ENCODE measurements around the gene PI4KA.
"Not testable (repeated sequence)": the region's sequence is repeated elsewhere in the genome, so short reads cannot be mapped to it uniquely, and the experiment has no call there.

Gene PI4KA

GRCh38 chr22:20697481-20698113, 161.0 kb downstream of the PI4KA start:
- not testable (repeated sequence) for H3K27me3 ChIP-seq (ENCODE audit: control insufficient read depth, insufficient read depth, low read length); H3K27ac ChIP-seq (ENCODE audit: low read depth, low read length); H3K4me3 ChIP-seq (ENCODE audit: low read length); H3K36me3 ChIP-seq (ENCODE audit: control insufficient read depth, insufficient read depth, low read length); H3K9ac ChIP-seq (ENCODE audit: low read length); H3K4me1 ChIP-seq (ENCODE audit: control insufficient read depth, insufficient read depth, low read length)

- H3K36me3 ChIP-seq (ENCODE audit: control insufficient read depth, insufficient read depth, low read length); H3K9ac ChIP-seq (ENCODE audit: low read length); H3K4me3 ChIP-seq (ENCODE audit: low read length); H3K27me3 ChIP-seq (ENCODE audit: control insufficient read depth, insufficient read depth, low read length); H3K27ac ChIP-seq (ENCODE audit: low read depth, low read length); H3K4me1 ChIP-seq (ENCODE audit: control insufficient read depth, insufficient read depth, low read length): not testable (repeated sequence)
These were observed 162.6 kb downstream of the PI4KA start for GRCh38 chr22:20696056-20696455.

GRCh38 chr22:20695205-20695604, 163.4 kb downstream of the PI4KA start:
- not testable (repeated sequence) for H3K27me3 ChIP-seq (ENCODE audit: control insufficient read depth, insufficient read depth, low read length); H3K9ac ChIP-seq (ENCODE audit: low read length); H3K36me3 ChIP-seq (ENCODE audit: control insufficient read depth, insufficient read depth, low read length); H3K4me3 ChIP-seq (ENCODE audit: low read length); H3K27ac ChIP-seq (ENCODE audit: low read depth, low read length); H3K4me1 ChIP-seq (ENCODE audit: control insufficient read depth, insufficient read depth, low read length)

GRCh38 chr22:20694256-20694655, 164.4 kb downstream of the PI4KA start:
- H3K27ac ChIP-seq (ENCODE audit: low read depth, low read length); H3K4me3 ChIP-seq (ENCODE audit: low read length); H3K36me3 ChIP-seq (ENCODE audit: control insufficient read depth, insufficient read depth, low read length); H3K9ac ChIP-seq (ENCODE audit: low read length); H3K4me1 ChIP-seq (ENCODE audit: control insufficient read depth, insufficient read depth, low read length); H3K27me3 ChIP-seq (ENCODE audit: control insufficient read depth, insufficient read depth, low read length): not testable (repeated sequence)

- not testable (repeated sequence) for H3K9ac ChIP-seq (ENCODE audit: low read length); H3K27ac ChIP-seq (ENCODE audit: low read depth, low read length); H3K4me1 ChIP-seq (ENCODE audit: control insufficient read depth, insufficient read depth, low read length); H3K27me3 ChIP-seq (ENCODE audit: control insufficient read depth, insufficient read depth, low read length); H3K36me3 ChIP-seq (ENCODE audit: control insufficient read depth, insufficient read depth, low read length); H3K4me3 ChIP-seq (ENCODE audit: low read length)
These were observed 165.7 kb downstream of the PI4KA start for GRCh38 chr22:20692926-20693325.

- not testable (repeated sequence) for H3K27ac ChIP-seq (ENCODE audit: low read depth, low read length); H3K9ac ChIP-seq (ENCODE audit: low read length)
These were observed 167.9 kb downstream of the PI4KA start for GRCh38 chr22:20690586-20691317.

GRCh38 chr22:20687356-20688172, 171.0 kb downstream of the PI4KA start:
- not testable (repeated sequence) for H3K27me3 ChIP-seq (ENCODE audit: control insufficient read depth, insufficient read depth, low read length); H3K27ac ChIP-seq (ENCODE audit: low read depth, low read length); H3K9ac ChIP-seq (ENCODE audit: low read length)

More at GRCh38 chr22:20690586-20691317, 167.9 kb downstream of the PI4KA start:
- H3K4me3 ChIP-seq (ENCODE audit: low read length); H3K36me3 ChIP-seq (ENCODE audit: control insufficient read depth, insufficient read depth, low read length); H3K27me3 ChIP-seq (ENCODE audit: control insufficient read depth, insufficient read depth, low read length); H3K4me1 ChIP-seq (ENCODE audit: control insufficient read depth, insufficient read depth, low read length): not testable (repeated sequence)

GRCh38 chr22:20685764-20686163, 172.8 kb downstream of the PI4KA start:
- not testable (repeated sequence) for H3K36me3 ChIP-seq (ENCODE audit: control insufficient read depth, insufficient read depth, low read length); H3K4me3 ChIP-seq (ENCODE audit: low read length); H3K27me3 ChIP-seq (ENCODE audit: control insufficient read depth, insufficient read depth, low read length); H3K4me1 ChIP-seq (ENCODE audit: control insufficient read depth, insufficient read depth, low read length); H3K27ac ChIP-seq (ENCODE audit: low read depth, low read length); H3K9ac ChIP-seq (ENCODE audit: low read length)

More at GRCh38 chr22:20687356-20688172, 171.0 kb downstream of the PI4KA start:
- H3K4me3 ChIP-seq (ENCODE audit: low read length); H3K4me1 ChIP-seq (ENCODE audit: control insufficient read depth, insufficient read depth, low read length); H3K36me3 ChIP-seq (ENCODE audit: control insufficient read depth, insufficient read depth, low read length): not testable (repeated sequence)

GRCh38 chr22:20678792-20679435, 179.7 kb downstream of the PI4KA start:
- H3K36me3 ChIP-seq (ENCODE audit: control insufficient read depth, insufficient read depth, low read length); H3K4me1 ChIP-seq (ENCODE audit: control insufficient read depth, insufficient read depth, low read length); H3K4me3 ChIP-seq (ENCODE audit: low read length); H3K9ac ChIP-seq (ENCODE audit: low read length); H3K27ac ChIP-seq (ENCODE audit: low read depth, low read length); H3K27me3 ChIP-seq (ENCODE audit: control insufficient read depth, insufficient read depth, low read length): not testable (repeated sequence)

- no peak overlapping the region for H3K9ac ChIP-seq (ENCODE audit: low read length)
- H3K4me3 ChIP-seq (ENCODE audit: low read length), result no peak overlapping the region
- no peak overlapping the region for H3K27ac ChIP-seq (ENCODE audit: low read depth, low read length)
- no peaks in the 10 kb centered on the region for H3K4me1 ChIP-seq (ENCODE audit: control insufficient read depth, insufficient read depth, low read length)
- no peaks in the 10 kb centered on the region for H3K36me3 ChIP-seq (ENCODE audit: control insufficient read depth, insufficient read depth, low read length)
- no peaks in the 10 kb centered on the region for H3K27me3 ChIP-seq (ENCODE audit: control insufficient read depth, insufficient read depth, low read length)
These were observed 180.8 kb downstream of the PI4KA start for GRCh38 chr22:20677684-20678242.

- not testable (repeated sequence) for H3K4me1 ChIP-seq (ENCODE audit: control insufficient read depth, insufficient read depth, low read length); H3K36me3 ChIP-seq (ENCODE audit: control insufficient read depth, insufficient read depth, low read length); H3K27ac ChIP-seq (ENCODE audit: low read depth, low read length); H3K27me3 ChIP-seq (ENCODE audit: control insufficient read depth, insufficient read depth, low read length); H3K9ac ChIP-seq (ENCODE audit: low read length); H3K4me3 ChIP-seq (ENCODE audit: low read length)
These were observed 183.0 kb downstream of the PI4KA start for GRCh38 chr22:20675613-20676012.

- Histone ChIP-seq H3K4me3 (ENCODE audit: low read length) (no peak overlapping the region), H3K4me1 (ENCODE audit: control insufficient read depth, insufficient read depth, low read length) (no peaks in the 10 kb centered on the region), H3K36me3 (ENCODE audit: control insufficient read depth, insufficient read depth, low read length) (no peaks in the 10 kb centered on the region), H3K27ac (ENCODE audit: low read depth, low read length) (no peak overlapping the region), H3K27me3 (ENCODE audit: control insufficient read depth, insufficient read depth, low read length) (no peaks in the 10 kb centered on the region), H3K9ac (ENCODE audit: low read length) (no peak overlapping the region)
These were observed 183.6 kb downstream of the PI4KA start for GRCh38 chr22:20674998-20675397.

Measured in rectal smooth muscle tissue (tissue), 1 donor.